Measurements from ENCODE around the gene SEPTIN2. TPM values are rescaled to one million over a fixed set of nuclear protein-coding genes. Genes with fewer than 3 reads are reported as not detected.

SEPTIN2 gene
- total and polyA plus RNA-seq, 7 donors = 135 to 295 (median 245) TPM

- Histone ChIP-seq H3K36me3 (peaks cover 17 to 88% (median 51%) of the 10 kb centered on the region in 4 donors), H3K4me1 (peaks cover 0 to 12% (median 4%) of the 10 kb centered on the region in 4 donors), H3K27me3 (no peaks in the 10 kb centered on the region), H3K27ac (peak overlapping the region in 3 of 4 donors; percentile 39 to 73 (median 48)), H3K9me3 (no peaks in the 10 kb centered on the region), H3K4me3 (no peak overlapping the region)
- no peak for DNase-seq
- WGBS, 2 donors = 71 to 73% methylated on average over 8 of the region's 8 CpGs
- intact Hi-C loops (cut with DNase I) = no loop called here
- TF ChIP-seq CTCF (IDR thresholded peaks at IDR 0.05) (no peak), POLR2A (IDR thresholded peaks at IDR 0.05) (no peak), EP300 (IDR thresholded peaks at IDR 0.05) (no peak), POLR2AphosphoS5 (IDR thresholded peaks at IDR 0.05) (no peak)
Observed at GRCh38 chr2:241339839-241340630, 24.3 kb downstream of the SEPTIN2 start.

- DNase-seq = no peak
- intact Hi-C loops (cut with DNase I) = no loop called here
- Histone ChIP-seq H3K4me3 (no peak overlapping the region), H3K9me3 (no peaks in the 10 kb centered on the region), H3K4me1 (peaks cover 0 to 12% (median 4%) of the 10 kb centered on the region in 4 donors), H3K36me3 (peaks cover 17 to 88% (median 53%) of the 10 kb centered on the region in 4 donors), H3K27ac (peak overlapping the region; percentile 39 to 73 (median 48)), H3K27me3 (no peaks in the 10 kb centered on the region)
- TF ChIP-seq EP300 (IDR thresholded peaks at IDR 0.05) (no peak), POLR2AphosphoS5 (IDR thresholded peaks at IDR 0.05) (no peak), POLR2A (IDR thresholded peaks at IDR 0.05) (no peak), CTCF (IDR thresholded peaks at IDR 0.05) (no peak)
- 83 to 89% methylated on average over 3 of the region's 3 CpGs for WGBS, 2 donors
Observed at GRCh38 chr2:241340631-241341163, 25.0 kb downstream of the SEPTIN2 start.

GRCh38 chr2:241344925-241345651, 29.4 kb downstream of the SEPTIN2 start:
- H3K27me3 ChIP-seq = no peaks in the 10 kb centered on the region
- H3K4me3 ChIP-seq = no peak overlapping the region
- TF ChIP-seq CTCF (IDR thresholded peaks at IDR 0.05) (no peak), POLR2A (IDR thresholded peaks at IDR 0.05) (no peak), EP300 (IDR thresholded peaks at IDR 0.05) (no peak), POLR2AphosphoS5 (IDR thresholded peaks at IDR 0.05) (no peak)
- H3K36me3 ChIP-seq = peaks cover 26 to 96% (median 72%) of the 10 kb centered on the region in 4 donors
- peaks cover 0 to 8% (median 2%) of the 10 kb centered on the region in 4 donors for H3K4me1 ChIP-seq
- no peak overlapping the region for H3K27ac ChIP-seq
- WGBS, 2 donors = 86 to 91% methylated on average over 9 of the region's 9 CpGs
- DNase-seq = no peak
- H3K9me3 ChIP-seq = no peaks in the 10 kb centered on the region
- intact Hi-C loops (cut with DNase I) = no loop called here

GRCh38 chr2:241349941-241350340, 34.2 kb downstream of the SEPTIN2 start:
- 94 to 97% methylated on average over 8 of the region's 8 CpGs for WGBS, 2 donors
- intact Hi-C loops (cut with DNase I) = loop anchor here (10.0 kb wide), 2 partner anchors 285 to 355 kb away; partner anchors contain the start of genes ATG4B, ING5 and THAP4
- no peak for DNase-seq
- no peak overlapping the region for H3K4me3 ChIP-seq
- no peak for TF ChIP-seq POLR2A (IDR thresholded peaks at IDR 0.05)
- no peak for TF ChIP-seq CTCF (IDR thresholded peaks at IDR 0.05)
- peaks cover 0 to 4% (median 3%) of the 10 kb centered on the region in 4 donors for H3K4me1 ChIP-seq
- peaks cover 19 to 91% (median 65%) of the 10 kb centered on the region in 4 donors for H3K36me3 ChIP-seq
- no peaks in the 10 kb centered on the region for H3K9me3 ChIP-seq
- no peaks in the 10 kb centered on the region for H3K27me3 ChIP-seq
- no peak overlapping the region for H3K27ac ChIP-seq
